Measurements from ENCODE around the gene FGF13. TPM values are rescaled to one million over a fixed set of nuclear protein-coding genes. Genes with fewer than 3 reads are reported as not detected.
A peak's percentile ranks its signal among the peaks of the same experiment; 100 is the strongest.

Gene FGF13
- total RNA-seq, result 1 to 10 TPM in 1 of 2 donors, under 1 TPM in 1; 0.66 to 1.0 TPM

DNA sequence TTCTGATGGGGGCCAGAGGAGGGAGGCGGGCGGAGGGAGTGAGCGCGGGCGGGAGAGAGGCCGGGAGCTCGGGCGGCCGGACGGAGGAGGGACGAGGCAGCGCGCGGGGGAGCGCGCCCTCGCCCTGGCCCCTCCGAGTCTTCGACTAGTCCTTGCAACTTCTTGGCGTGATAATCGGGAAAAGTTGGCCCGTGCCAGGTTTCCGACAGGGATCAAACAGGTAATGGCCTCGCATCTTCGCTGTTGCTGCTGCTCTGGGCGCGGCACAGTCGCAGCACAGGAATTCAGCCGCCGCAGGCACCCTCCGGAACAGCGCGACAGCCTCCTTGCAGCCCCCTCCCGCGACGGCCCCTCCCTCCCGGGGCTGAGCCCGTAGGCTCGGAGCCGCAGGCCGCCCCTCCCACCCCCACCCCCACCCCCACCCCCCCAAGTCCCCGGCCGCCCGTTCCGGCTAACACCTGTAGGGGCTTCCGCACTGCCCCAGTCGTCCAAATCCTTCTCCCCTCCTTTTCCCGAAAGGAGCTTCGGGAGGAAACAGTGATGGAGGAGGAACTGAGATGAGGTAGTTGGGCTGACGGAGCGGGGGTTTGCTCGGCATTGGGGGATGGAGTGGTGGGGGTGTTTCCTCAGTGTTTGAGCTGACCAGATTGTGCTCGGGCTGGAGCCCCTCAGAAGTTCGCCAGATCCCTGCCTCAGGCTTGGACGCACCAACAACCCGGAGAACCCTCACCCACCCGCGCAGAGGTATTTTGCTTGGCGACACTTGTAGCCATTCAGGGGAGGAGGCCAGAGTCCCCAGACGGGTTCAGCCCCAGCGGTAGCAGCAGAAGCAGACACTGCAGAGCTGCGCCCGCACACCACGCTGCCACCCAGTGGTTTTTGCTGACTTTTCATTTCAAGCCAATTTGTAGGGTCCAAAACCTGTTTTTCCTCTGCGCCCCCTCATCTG lies at the start of gene FGF13:
Gene FGF13, minus strand, starts transcription at position 319 of the 949 bp plus-strand sequence. CDS start 714 bp downstream, outside the sequence.
- H3K4me1 ChIP-seq, result no peaks in the 10 kb centered on the region
- ATAC-seq (no peak), DNase-seq (peak; percentile 2 to 24 (median 16))
- no peak within 1 kb of the TSS for H3K4me3 ChIP-seq
- no peaks in the 10 kb centered on the region for H3K36me3 ChIP-seq (replicated peaks in 1 of 2; ENCODE audit: insufficient read depth in 1 of 2, low read depth in 2 of 2)
- intact Hi-C loops (cut with DNase I), result no loop called here
- no peaks in the 10 kb centered on the region for H3K9me3 ChIP-seq
- no peak within 1 kb of the TSS for H3K27ac ChIP-seq
- WGBS, 2 donors, result 0% methylated on average over 1 to 19 of the region's 65 CpGs
- no peak for TF ChIP-seq POLR2A (IDR thresholded peaks at IDR 0.05)
- TF ChIP-seq, protein P1, sequence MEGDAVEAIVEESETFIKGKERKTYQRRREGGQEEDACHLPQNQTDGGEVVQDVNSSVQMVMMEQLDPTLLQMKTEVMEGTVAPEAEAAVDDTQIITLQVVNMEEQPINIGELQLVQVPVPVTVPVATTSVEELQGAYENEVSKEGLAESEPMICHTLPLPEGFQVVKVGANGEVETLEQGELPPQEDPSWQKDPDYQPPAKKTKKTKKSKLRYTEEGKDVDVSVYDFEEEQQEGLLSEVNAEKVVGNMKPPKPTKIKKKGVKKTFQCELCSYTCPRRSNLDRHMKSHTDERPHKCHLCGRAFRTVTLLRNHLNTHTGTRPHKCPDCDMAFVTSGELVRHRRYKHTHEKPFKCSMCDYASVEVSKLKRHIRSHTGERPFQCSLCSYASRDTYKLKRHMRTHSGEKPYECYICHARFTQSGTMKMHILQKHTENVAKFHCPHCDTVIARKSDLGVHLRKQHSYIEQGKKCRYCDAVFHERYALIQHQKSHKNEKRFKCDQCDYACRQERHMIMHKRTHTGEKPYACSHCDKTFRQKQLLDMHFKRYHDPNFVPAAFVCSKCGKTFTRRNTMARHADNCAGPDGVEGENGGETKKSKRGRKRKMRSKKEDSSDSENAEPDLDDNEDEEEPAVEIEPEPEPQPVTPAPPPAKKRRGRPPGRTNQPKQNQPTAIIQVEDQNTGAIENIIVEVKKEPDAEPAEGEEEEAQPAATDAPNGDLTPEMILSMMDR (IDR thresholded peaks at IDR 0.05), result peak in 2 of 7 experiments; percentile 18
- H3K27me3 ChIP-seq, result no peaks in the 10 kb centered on the region

DNA sequence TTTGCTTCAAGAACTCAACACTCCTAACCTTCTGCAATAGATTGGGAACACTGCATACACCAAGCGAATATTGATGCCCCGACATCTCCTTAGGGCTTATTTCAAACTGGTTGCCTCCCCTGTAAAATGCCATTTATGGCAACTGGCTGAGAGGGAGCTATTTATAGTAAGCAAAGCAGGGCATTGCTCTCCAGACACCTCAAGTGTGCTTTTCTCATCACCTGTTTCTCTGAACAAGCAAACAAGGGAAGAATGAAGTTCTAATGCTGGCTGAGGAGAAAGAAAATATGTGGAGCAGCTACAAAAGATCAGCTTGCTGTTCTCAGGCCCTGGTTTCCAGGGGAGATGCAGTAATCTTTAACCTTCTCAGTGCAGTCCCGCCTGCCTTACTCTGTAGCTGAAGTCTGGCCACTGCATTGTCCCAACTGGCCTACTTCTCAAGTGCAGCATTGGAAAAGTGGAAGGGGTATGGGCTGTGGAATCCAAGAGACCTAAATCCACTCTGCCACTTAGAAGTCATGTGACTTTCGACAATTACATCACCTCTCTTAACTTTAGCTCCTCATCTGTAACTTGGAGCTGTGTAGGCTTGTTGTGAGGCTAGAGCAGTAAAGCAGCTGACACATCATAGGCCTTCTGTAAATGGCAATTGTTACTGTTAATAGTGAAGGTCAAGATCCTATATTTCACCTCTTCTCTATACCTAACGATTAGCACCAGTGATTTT lies 47.9 kb upstream of the FGF13 start:
- H3K9me3 ChIP-seq, result no peaks in the 10 kb centered on the region
- 44 to 79% methylated on average over 2 to 4 of the region's 5 CpGs for WGBS, 2 donors
- H3K27me3 ChIP-seq, result no peaks in the 10 kb centered on the region
- DNase-seq (no peak), ATAC-seq (no peak)
- H3K27ac ChIP-seq, result no peak overlapping the region
- no peaks in the 10 kb centered on the region for H3K4me1 ChIP-seq
- TF ChIP-seq POLR2A (IDR thresholded peaks at IDR 0.05), result no peak
- TF ChIP-seq, protein P1 (IDR thresholded peaks at IDR 0.05), result no peak
- H3K4me3 ChIP-seq, result no peak overlapping the region
- intact Hi-C loops (cut with DNase I), result no loop called here
- no peaks in the 10 kb centered on the region for H3K36me3 ChIP-seq (replicated peaks in 1 of 2; ENCODE audit: insufficient read depth in 1 of 2, low read depth in 2 of 2)

- TF ChIP-seq POLR2A (IDR thresholded peaks at IDR 0.05), result no peak
- TF ChIP-seq, protein P1 (IDR thresholded peaks at IDR 0.05), result no peak
- H3K4me3 ChIP-seq, result no peak overlapping the region
- peak in 2 of 4 donors; percentile 5 to 10 for DNase-seq
- no peak for ATAC-seq
- H3K9me3 ChIP-seq, result no peaks in the 10 kb centered on the region
- no peak overlapping the region for H3K27ac ChIP-seq
- no peaks in the 10 kb centered on the region for H3K4me1 ChIP-seq
- no peaks in the 10 kb centered on the region for H3K36me3 ChIP-seq (replicated peaks in 1 of 2; ENCODE audit: insufficient read depth in 1 of 2, low read depth in 2 of 2)
- intact Hi-C loops (cut with DNase I), result no loop called here
- H3K27me3 ChIP-seq, result no peaks in the 10 kb centered on the region
- WGBS, 2 donors, result 0 to 4% methylated on average over 1 to 2 of the region's 2 CpGs
Measured at GRCh38 chrX:138756234-138756633, 44.7 kb upstream of the FGF13 start.

- intact Hi-C loops (cut with DNase I), result no loop called here
- Histone ChIP-seq H3K27me3 (no peaks in the 10 kb centered on the region), H3K4me3 (no peak overlapping the region), H3K9me3 (no peaks in the 10 kb centered on the region), H3K4me1 (no peaks in the 10 kb centered on the region), H3K36me3 (replicated peaks in 1 of 2; ENCODE audit: insufficient read depth in 1 of 2, low read depth in 2 of 2) (no peaks in the 10 kb centered on the region), H3K27ac (no peak overlapping the region)
- ATAC-seq, result no peak
- DNase-seq, result no peak
- TF ChIP-seq POLR2A (IDR thresholded peaks at IDR 0.05), result no peak
- TF ChIP-seq, protein P1 (IDR thresholded peaks at IDR 0.05), result no peak
- WGBS, 2 donors, result 49 to 50% methylated on average over 1 to 2 of the region's 2 CpGs
Measured at GRCh38 chrX:138754861-138755260, 43.3 kb upstream of the FGF13 start.
